K562 (cell line): ENCODE measurements around the gene AHI1. TPM values are rescaled to one million over a fixed set of nuclear protein-coding genes. Genes with fewer than 3 reads are reported as not detected.

ENCODE experiments used
- ATAC-seq: fragments of 200-7000 bp; cut with Tn5 transposase; 3 replicates; pipeline ENCODE4 v1.9.1; 2020; ENCODE audit warnings: moderate library complexity
- BruUV-seq: library from RNA; stranded (reverse); fragments of 400-500 nt; replicated peaks from 2 replicates; lab custom pipeline; 2021; lab: Mats Ljungman, UMichigan
- CTCF ChIA-PET: fragments of 300-600 bp; formaldehyde crosslinking; extraction: SDS; loops from one replicate; lab custom pipeline; 2021; ENCODE audit warnings: low intra/inter-chr PET ratio; lab: Yijun Ruan, JAX
- POLR2A ChIA-PET: fragments of 300-600, 350-650 bp; sonication (Branson Sonifier 250); formaldehyde crosslinking; extraction: SDS; loops from one replicate; lab custom pipeline; 2021; ENCODE audit warnings: antibody characterized with exemption, inconsistent platforms; lab: Yijun Ruan, JAX
- DNase-seq, 4 experiments: peaks; one replicate each; pipeline versions ENCODE4 v3.0.0 to v3.0.0-alpha.2; 2011 to 2018; ENCODE audit warnings: low spot score in 3 of 4, mixed read lengths in 3 of 4; ENCODE audit errors: extremely low read depth in 1 of 4
- FAIRE-seq: peaks from 2 replicates; lab custom pipeline; 2011; peaks lifted over from hg19 to GRCh38; lab: Jason Lieb, UNC
- H2AFZ ChIP-seq: 2 replicates; pipeline ENCODE4 v1.6.0; 2011; ENCODE audit warnings: low read depth, low read length, control low read depth, inconsistent platforms
- H3K27ac ChIP-seq: fragments of 200-600 bp; 3 replicates; pipeline ENCODE4 v1.8.0; 2011; ENCODE audit warnings: low read depth, mild to moderate bottlenecking, control low read depth, inconsistent platforms, low read length, moderate library complexity, mixed read lengths; ENCODE audit errors: extremely low read depth
- H3K27me3 ChIP-seq, 2 experiments: fragments of 300-600 bp in 1 of 2; 2 replicates in 1 of 2; 3 replicates in 1 of 2; pipeline versions ENCODE4 v1.6.0 to v1.8.0; 2011; ENCODE audit warnings: inconsistent platforms in 2 of 2, low read length in 2 of 2, mild to moderate bottlenecking in 1 of 2, mixed read lengths in 1 of 2, moderate library complexity in 1 of 2; ENCODE audit not compliant: control insufficient read depth in 2 of 2, insufficient read depth in 2 of 2
- H3K36me3 ChIP-seq: fragments of 300-600 bp; 3 replicates; pipeline ENCODE4 v1.8.0; 2011; ENCODE audit warnings: mild to moderate bottlenecking, low read length, inconsistent platforms; ENCODE audit not compliant: control insufficient read depth, insufficient read depth
- H3K4me1 ChIP-seq, 2 experiments: fragments of 200-600 bp in 1 of 2; replicated peaks in 1 of 2; 2 replicates in 1 of 2; 3 replicates in 1 of 2; pipeline versions ENCODE4 v1.5.1 to v1.8.0; 2011; ENCODE audit warnings: inconsistent platforms in 2 of 2, low read length in 2 of 2, mild to moderate bottlenecking in 1 of 2, mixed read lengths in 1 of 2, moderate library complexity in 1 of 2; ENCODE audit not compliant: control insufficient read depth in 2 of 2, insufficient read depth in 2 of 2
- H3K4me2 ChIP-seq: 2 replicates; pipeline ENCODE4 v1.6.1; 2011; ENCODE audit warnings: low read length, control low read depth, inconsistent platforms, mixed read lengths; ENCODE audit not compliant: insufficient read depth
- H3K4me3 ChIP-seq: fragments of 200-600 bp; sonication (generic), shearing (Covaris generic); 2 replicates; pipeline ENCODE4 v1.5.1; 2016; ENCODE audit warnings: control low read depth, inconsistent platforms
- H3K79me2 ChIP-seq: fragments of 200-600 bp; 3 replicates; pipeline ENCODE4 v1.8.0; 2011; ENCODE audit warnings: low read length, inconsistent platforms; ENCODE audit not compliant: control insufficient read depth, insufficient read depth
- H3K9ac ChIP-seq, 2 experiments: 2 replicates each; pipeline versions ENCODE4 v1.6.0 to v1.6.1; 2011; ENCODE audit warnings: low read depth in 2 of 2, low read length in 2 of 2, control low read depth in 1 of 2, inconsistent platforms in 1 of 2, mild to moderate bottlenecking in 1 of 2, mixed read lengths in 1 of 2; ENCODE audit not compliant: insufficient read depth in 1 of 2
- H3K9me1 ChIP-seq: one replicate; pipeline ENCODE4 v1.6.0; 2011; ENCODE audit warnings: inconsistent platforms, mild to moderate bottlenecking, low read length, moderate library complexity; ENCODE audit not compliant: control insufficient read depth, insufficient read depth
- H3K9me3 ChIP-seq: replicated peaks from 2 replicates; pipeline ENCODE4 v1.5.1; 2011; ENCODE audit warnings: low read depth, low read length, inconsistent platforms; ENCODE audit not compliant: control insufficient read depth, insufficient read depth
- H4K20me1 ChIP-seq: replicated peaks from 2 replicates; pipeline ENCODE4 v1.6.1; 2011; ENCODE audit warnings: low read length, inconsistent platforms, mixed read lengths; ENCODE audit not compliant: control insufficient read depth, insufficient read depth
- CHCHD3 ChIP-seq: fragments of 250-450 bp; sonication (Bioruptor Pico); IDR thresholded peaks from 2 replicates; pipeline ENCODE4 v2.1.2; 2022; ENCODE audit warnings: mild to moderate bottlenecking
- CTBP1 ChIP-seq: fragments of 450-650 bp; IDR thresholded peaks from 2 replicates; pipeline ENCODE4 v1.6.1; 2016; ENCODE audit warnings: borderline replicate concordance
- EHMT2 ChIP-seq: fragments of 450-650 bp; IDR thresholded peaks from 2 replicates; pipeline ENCODE4 v1.6.1; 2018; ENCODE audit warnings: antibody characterized with exemption
- ELF4 ChIP-seq: fragments of 450-650 bp; formaldehyde crosslinking; IDR thresholded peaks from 2 replicates; pipeline ENCODE4 v1.4.0; 2022; ENCODE audit warnings: missing genetic modification characterization
- MECOM ChIP-seq: fragments of 250-450 bp; sonication (Bioruptor Pico); IDR thresholded peaks from 2 replicates; pipeline ENCODE4 v1.8.0; 2022; ENCODE audit warnings: inconsistent platforms
- PRMT5 ChIP-seq: sonication (generic); formaldehyde crosslinking; IDR thresholded peaks from 2 replicates; pipeline ENCODE4 v1.5.0; 2020; ENCODE audit warnings: missing genetic modification reagents
- U2AF1 ChIP-seq: fragments of 200-400 bp; formaldehyde crosslinking; optimal IDR thresholded peaks from 2 replicates; pipeline ENCODE3; 2017; ENCODE audit warnings: mild to moderate bottlenecking, low read depth, low read length, moderate library complexity
- ZC3H8 ChIP-seq: fragments of 450-650 bp; IDR thresholded peaks from 2 replicates; pipeline ENCODE4 v1.6.1; 2017
- WGBS: fragments of 100-300 bp; shearing (Covaris generic); methylation state at CpG from one replicate; pipeline ENCODE4 v1.1.6; 2016; ENCODE audit warnings: low coverage, mixed read lengths; ENCODE audit not compliant: insufficient coverage; ENCODE audit errors: missing lambda C conversion rate; 5-methylcytosine and 5-hydroxymethylcytosine counted together
- in situ Hi-C: fragments of 300-500 bp; cut with MboI; formaldehyde crosslinking; loops from 4 replicates; pipeline ENCODE4 v1.15.0; 2018; ENCODE audit warnings: inconsistent platforms, mixed read lengths
- intact Hi-C: fragments of 100-400 bp; cut with micrococcal nuclease; formaldehyde crosslinking; loops from 2 replicates; pipeline ENCODE4 v1.14.2; 2022
- polyA plus RNA-seq, 8 experiments: library from polyadenylated mRNA; depleted of rRNA in 4 of 8; stranded (reverse) in 5 of 8; unstranded in 3 of 8; fragments of >200 nt; fragmentation: Nextera tagmentation in 2 of 8; fragmentation: Illumina TruSeq in 1 of 8; extraction: Ambion mirVana in 2 of 8; extraction: Trizol in 1 of 8; gene quantifications; 2 replicates each; pipeline versions ENCODE4 v1.2.1 to v1.2.3, GENCODE V29; 2011 to 2014; ENCODE audit warnings: inconsistent platforms in 1 of 8, missing spikeins in 1 of 8
- total RNA-seq, 7 experiments: library from RNA; depleted of rRNA in 6 of 7; stranded (reverse); fragments of >200 nt in 6 of 7; fragmentation: Illumina TruSeq in 2 of 7; extraction: Trizol in 2 of 7; gene quantifications; 2 replicates each; pipeline versions ENCODE4 v1.2.1 to v1.2.3, GENCODE V29; 2011 to 2021; ENCODE audit warnings: low replicate concordance in 1 of 7
- TF ChIP-seq, protein P1 (sequence below): IDR thresholded peaks from 2 replicates; pipeline ENCODE4 v1.6.1; 2016; ENCODE audit warnings: missing genetic modification characterization, missing compliant biosample characterization
- TF ChIP-seq, protein P2 (sequence below), 2 experiments: IDR thresholded peaks in 1 of 2; conservative IDR thresholded peaks in 1 of 2; 2 replicates each; pipeline ENCODE4 v1.6.1; 2016; ENCODE audit warnings: low read depth in 2 of 2, mild to moderate bottlenecking in 1 of 2, missing compliant biosample characterization in 1 of 2, missing genetic modification characterization in 1 of 2, moderate library complexity in 1 of 2

The AHI1 gene
- total and polyA plus RNA-seq, 9 of the 15 experiments (the other 6 are each of a cell fraction or from before 2014, with no cell fraction given), result 24.7 to 54.9 (median 32.2) TPM

DNA sequence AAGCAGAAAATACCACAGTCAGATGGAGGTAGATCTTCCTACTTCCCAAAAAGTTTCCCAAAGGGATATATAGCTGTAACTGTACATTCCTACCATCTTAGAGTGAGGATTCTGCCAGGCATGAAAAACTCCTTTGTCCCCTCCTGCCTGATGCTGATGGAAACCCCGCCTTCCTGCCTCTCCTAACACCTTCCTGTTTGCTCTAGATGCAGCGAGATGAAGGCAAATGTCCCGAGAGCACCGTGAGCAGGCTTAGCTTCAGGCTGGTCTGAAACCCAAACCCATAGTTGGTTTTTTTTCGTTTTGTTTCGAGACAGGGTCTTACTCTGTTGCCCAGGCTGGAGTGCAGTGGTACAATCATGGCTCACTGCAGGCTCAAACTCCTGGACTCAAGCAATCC is 260.8 kb downstream of the AHI1 start:
- Histone ChIP-seq H3K27ac (no peak overlapping the region), H4K20me1 (no peaks in the 10 kb centered on the region), H3K27me3 (no peaks in the 10 kb centered on the region), H3K9ac (no peak overlapping the region)
- 0 out of 3 replicates have a peak, but pooled peaks have one; percentile 11 for ATAC-seq
- WGBS, result 47% methylated on average over 6 of the region's 6 CpGs
- intact Hi-C loops, result no loop called here
- TF ChIP-seq PRMT5 (CRISPR knock-in tag), result no peak
- TF ChIP-seq, protein P1, sequence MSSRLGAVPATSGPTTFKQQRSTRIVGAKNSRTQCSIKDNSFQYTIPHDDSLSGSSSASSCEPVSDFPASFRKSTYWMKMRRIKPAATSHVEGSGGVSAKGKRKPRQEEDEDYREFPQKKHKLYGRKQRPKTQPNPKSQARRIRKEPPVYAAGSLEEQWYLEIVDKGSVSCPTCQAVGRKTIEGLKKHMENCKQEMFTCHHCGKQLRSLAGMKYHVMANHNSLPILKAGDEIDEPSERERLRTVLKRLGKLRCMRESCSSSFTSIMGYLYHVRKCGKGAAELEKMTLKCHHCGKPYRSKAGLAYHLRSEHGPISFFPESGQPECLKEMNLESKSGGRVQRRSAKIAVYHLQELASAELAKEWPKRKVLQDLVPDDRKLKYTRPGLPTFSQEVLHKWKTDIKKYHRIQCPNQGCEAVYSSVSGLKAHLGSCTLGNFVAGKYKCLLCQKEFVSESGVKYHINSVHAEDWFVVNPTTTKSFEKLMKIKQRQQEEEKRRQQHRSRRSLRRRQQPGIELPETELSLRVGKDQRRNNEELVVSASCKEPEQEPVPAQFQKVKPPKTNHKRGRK (tag), result 0 out of 2 replicates have a peak, but pooled peaks have one; percentile 6
- TF ChIP-seq, all 486 proteins: peak for 1
- H3K9me3 ChIP-seq, result no peaks in the 10 kb centered on the region
- H3K79me2 ChIP-seq, result no peaks in the 10 kb centered on the region
- ChIA-PET CTCF (no interaction called here), POLR2A (interaction anchor here (0.6 to 0.9 kb wide), 3 partner anchors 9 to 273 kb away, joined by 3 read pairs; no protein-coding TSS in a partner anchor)
- no TSS peak for BruUV-seq
- no peaks in the 10 kb centered on the region for H3K9me1 ChIP-seq
- H2AFZ ChIP-seq, result peak overlapping the region; percentile 70
- no peak for FAIRE-seq
- no peak overlapping the region for H3K4me2 ChIP-seq
- no peak overlapping the region for H3K4me3 ChIP-seq
- no peak for DNase-seq
- in situ Hi-C loops, result no loop called here
- H3K4me1 ChIP-seq, result peaks cover 13 to 30% of the 10 kb centered on the region in 2 experiments; a peak in 3 of 5 replicates
- no peaks in the 10 kb centered on the region for H3K36me3 ChIP-seq

DNA sequence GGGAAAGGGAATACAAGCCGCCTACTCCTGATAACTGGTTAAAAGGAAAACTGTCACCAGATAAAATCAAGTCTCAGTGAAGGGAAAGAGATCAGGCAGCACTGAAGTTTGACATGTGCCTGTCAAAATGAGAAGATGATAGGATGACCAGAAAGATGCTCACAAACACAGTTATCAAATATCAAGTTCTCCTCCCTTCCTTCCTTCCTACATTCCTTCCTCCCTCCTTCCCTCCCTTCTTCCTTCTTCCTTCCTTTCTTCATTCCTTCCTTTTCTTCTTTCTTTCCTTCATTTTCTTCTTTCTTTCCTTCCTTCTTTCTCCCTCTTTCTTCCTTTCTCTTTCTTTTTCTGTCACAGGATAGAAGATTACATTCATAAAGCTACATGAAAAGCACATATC is 261.2 kb downstream of the AHI1 start:
- Histone ChIP-seq H3K9me3 (no peaks in the 10 kb centered on the region), H3K4me1 (peaks cover 13 to 34% of the 10 kb centered on the region in 2 experiments; a peak in 4 of 5 replicates), H3K36me3 (no peaks in the 10 kb centered on the region), H3K27me3 (no peaks in the 10 kb centered on the region), H3K79me2 (no peaks in the 10 kb centered on the region), H3K9me1 (no peaks in the 10 kb centered on the region), H3K27ac (no peak overlapping the region), H4K20me1 (no peaks in the 10 kb centered on the region), H3K4me3 (no peak overlapping the region), H3K9ac (no peak overlapping the region), H2AFZ (peak overlapping the region; percentile 84; the same call in 1 of the 2 replicates), H3K4me2 (no peak overlapping the region)
- intact Hi-C loops, result no loop called here
- FAIRE-seq (no peak), ATAC-seq (no peak), DNase-seq (no peak)
- in situ Hi-C loops, result no loop called here
- ChIA-PET POLR2A (interaction anchor here (0.6 kb wide), 1 partner anchor 85 kb away, joined by 3 read pairs; no protein-coding TSS in a partner anchor), CTCF (no interaction called here)
- 17% methylated on average over 1 of the region's 1 CpG for WGBS
- no TSS peak for BruUV-seq
- 0 out of 2 replicates have a peak, but pooled peaks have one; percentile 34 for TF ChIP-seq EHMT2
- TF ChIP-seq, protein P2, sequence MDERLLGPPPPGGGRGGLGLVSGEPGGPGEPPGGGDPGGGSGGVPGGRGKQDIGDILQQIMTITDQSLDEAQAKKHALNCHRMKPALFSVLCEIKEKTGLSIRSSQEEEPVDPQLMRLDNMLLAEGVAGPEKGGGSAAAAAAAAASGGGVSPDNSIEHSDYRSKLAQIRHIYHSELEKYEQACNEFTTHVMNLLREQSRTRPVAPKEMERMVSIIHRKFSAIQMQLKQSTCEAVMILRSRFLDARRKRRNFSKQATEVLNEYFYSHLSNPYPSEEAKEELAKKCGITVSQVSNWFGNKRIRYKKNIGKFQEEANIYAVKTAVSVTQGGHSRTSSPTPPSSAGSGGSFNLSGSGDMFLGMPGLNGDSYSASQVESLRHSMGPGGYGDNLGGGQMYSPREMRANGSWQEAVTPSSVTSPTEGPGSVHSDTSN (CRISPR knock-in tag; IDR thresholded peaks at IDR 0.05; ENCODE audit: low read depth), result no peak
- TF ChIP-seq, protein P2 (tag; conservative IDR thresholded peaks at IDR 0.05; ENCODE audit: low read depth), result peak; percentile 65
- TF ChIP-seq ELF4 (CRISPR knock-in tag), result 0 out of 2 replicates have a peak, but pooled peaks have one; percentile 40
- TF ChIP-seq U2AF1, result peak; percentile 63
- TF ChIP-seq MECOM (CRISPR knock-in tag), result peak; percentile 85
- 0 out of 2 replicates have a peak, but pooled peaks have one; percentile 28 for TF ChIP-seq CTBP1
- TF ChIP-seq ZC3H8, result no peak
- no peak for TF ChIP-seq CHCHD3
